LNCaP clone FGC (cell line): ENCODE results near the gene ITIH6.

ENCODE experiments used
- DNase-seq: peaks from one replicate; pipeline ENCODE4 v3.0.0-alpha.2; 2011; ENCODE audit warnings: low read depth
- H3K4me3 ChIP-seq: 2 replicates; pipeline ENCODE4 v1.5.1; 2011; ENCODE audit warnings: mild to moderate bottlenecking, low read depth, low read length, control low read depth
- TF ChIP-seq, protein P1 (sequence below): IDR thresholded peaks from 2 replicates; pipeline ENCODE4 v1.5.1; 2012; ENCODE audit warnings: mild to moderate bottlenecking; ENCODE audit not compliant: control insufficient read depth, insufficient read depth; ENCODE audit errors: extremely low read depth

ITIH6 gene

DNA sequence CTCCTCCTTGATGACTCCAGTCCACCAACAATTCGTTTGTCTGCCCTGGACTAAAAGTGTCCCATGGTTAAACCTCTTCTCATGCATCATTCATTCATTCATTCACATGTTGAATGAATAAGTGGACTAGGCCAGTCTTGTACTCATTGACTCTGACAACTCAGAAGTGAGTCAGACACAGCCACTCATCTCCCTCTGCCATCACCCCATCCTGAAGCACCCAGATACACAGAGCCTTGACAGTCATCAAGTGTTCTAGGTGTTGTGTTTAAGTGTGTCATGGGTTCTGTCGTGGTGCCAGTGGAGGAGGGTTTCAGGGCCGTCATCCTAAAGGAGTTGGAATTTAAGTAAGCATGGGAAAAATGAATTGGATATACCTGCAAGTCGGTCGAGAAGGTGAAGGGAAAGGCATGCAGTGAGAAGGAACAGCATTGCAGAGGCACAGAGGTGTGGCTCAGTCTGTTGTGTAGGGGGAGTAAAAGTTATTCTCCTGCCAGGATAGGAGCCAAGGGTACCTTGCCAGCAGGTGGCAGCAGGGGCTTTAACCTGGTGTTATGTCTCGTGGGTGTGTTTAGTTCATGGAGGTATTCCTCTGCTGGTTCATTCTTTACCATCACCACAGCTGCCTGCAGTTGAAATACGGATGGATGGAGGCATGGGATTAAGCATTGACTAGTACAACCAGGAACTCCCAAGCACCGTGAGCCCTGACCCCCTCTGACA lies 27.8 kb upstream of the ITIH6 start:
- no peak for DNase-seq
- TF ChIP-seq, protein P1, sequence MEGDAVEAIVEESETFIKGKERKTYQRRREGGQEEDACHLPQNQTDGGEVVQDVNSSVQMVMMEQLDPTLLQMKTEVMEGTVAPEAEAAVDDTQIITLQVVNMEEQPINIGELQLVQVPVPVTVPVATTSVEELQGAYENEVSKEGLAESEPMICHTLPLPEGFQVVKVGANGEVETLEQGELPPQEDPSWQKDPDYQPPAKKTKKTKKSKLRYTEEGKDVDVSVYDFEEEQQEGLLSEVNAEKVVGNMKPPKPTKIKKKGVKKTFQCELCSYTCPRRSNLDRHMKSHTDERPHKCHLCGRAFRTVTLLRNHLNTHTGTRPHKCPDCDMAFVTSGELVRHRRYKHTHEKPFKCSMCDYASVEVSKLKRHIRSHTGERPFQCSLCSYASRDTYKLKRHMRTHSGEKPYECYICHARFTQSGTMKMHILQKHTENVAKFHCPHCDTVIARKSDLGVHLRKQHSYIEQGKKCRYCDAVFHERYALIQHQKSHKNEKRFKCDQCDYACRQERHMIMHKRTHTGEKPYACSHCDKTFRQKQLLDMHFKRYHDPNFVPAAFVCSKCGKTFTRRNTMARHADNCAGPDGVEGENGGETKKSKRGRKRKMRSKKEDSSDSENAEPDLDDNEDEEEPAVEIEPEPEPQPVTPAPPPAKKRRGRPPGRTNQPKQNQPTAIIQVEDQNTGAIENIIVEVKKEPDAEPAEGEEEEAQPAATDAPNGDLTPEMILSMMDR, result no peak
- no peak overlapping the region for H3K4me3 ChIP-seq

DNA sequence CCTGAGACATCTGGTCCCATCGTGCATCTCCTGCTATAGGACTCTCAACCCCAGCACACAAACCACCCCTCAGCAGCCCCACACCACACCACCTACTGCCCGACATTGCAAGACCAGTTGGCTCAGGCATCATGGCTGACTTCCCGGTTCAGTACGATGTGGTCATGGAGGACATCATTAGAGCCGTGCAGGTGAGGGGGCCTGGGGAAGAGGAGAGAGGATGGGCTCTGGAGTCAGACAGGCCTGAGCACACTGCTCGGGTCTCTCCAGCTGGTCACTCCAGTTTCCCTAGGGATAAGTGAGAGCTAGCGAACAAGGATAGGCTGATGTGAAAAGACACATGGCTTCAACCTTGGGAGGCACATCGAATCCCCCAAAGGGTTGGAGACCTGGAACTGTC lies 26.7 kb upstream of the ITIH6 start:
- no peak overlapping the region for H3K4me3 ChIP-seq
- TF ChIP-seq, protein P1, result no peak
- DNase-seq, result no peak

DNA sequence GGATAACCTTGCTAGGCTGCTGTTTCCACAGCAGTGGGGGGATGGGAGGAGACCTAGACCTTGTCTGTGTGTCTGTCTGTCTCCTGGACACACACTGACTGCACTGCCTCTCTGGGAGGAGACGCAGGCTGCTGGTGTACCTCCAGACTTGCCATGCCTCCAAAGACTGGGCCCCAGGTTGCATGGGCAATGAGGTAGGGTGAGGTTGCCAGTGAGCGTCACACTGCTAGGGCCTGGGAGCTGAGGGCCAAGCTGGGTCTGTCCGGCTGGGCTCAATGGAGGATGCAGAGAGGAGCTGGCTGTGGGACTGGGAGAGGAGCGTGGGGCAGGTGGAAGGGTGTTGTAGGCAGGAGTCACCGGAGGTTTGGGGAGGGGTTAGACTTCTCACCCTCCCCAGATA lies 26.1 kb upstream of the ITIH6 start:
- H3K4me3 ChIP-seq, result no peak overlapping the region
- TF ChIP-seq, protein P1, result no peak
- no peak for DNase-seq

DNA sequence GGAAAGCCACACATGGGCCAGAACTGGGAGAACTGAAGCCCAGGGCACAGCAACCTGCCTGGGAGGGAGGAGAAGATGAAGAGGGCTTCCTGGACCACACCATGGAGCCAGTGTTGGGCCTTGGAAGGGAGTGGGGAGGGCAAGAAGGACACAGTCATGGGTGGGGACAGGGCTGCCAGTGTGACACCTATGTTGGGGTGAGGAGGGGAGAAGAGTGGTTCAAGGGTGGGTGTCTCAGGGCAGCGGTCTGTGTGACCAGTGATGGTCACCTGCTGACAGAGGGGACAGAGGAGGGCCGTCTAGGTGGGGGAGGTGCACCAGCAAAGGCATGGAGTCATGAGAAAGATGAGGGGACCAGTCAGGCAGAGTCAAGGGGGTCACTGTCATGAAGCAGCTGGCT lies 23.3 kb upstream of the ITIH6 start:
- H3K4me3 ChIP-seq, result no peak overlapping the region
- no peak for DNase-seq
- TF ChIP-seq, protein P1, result no peak

DNA sequence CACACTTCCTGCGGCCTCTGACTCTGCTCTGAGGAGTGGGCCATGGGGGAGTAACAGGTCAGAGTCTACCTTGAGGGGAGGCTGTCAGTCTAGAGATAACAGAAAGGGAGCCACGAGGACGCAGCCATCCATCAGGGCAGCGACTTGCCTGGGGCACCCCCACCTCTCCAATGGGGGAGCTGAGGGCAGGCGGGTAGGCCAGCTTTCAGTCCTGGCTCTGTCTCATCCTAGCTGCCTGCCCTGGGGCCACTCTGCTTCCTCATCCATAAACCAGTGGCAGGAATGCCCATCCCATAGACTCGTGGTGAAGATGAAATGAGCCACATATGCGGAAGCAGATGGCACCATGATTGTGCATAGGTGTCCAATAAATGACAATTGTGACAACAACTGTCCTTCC lies 22.7 kb upstream of the ITIH6 start:
- TF ChIP-seq, protein P1, result no peak
- no peak for DNase-seq

DNA sequence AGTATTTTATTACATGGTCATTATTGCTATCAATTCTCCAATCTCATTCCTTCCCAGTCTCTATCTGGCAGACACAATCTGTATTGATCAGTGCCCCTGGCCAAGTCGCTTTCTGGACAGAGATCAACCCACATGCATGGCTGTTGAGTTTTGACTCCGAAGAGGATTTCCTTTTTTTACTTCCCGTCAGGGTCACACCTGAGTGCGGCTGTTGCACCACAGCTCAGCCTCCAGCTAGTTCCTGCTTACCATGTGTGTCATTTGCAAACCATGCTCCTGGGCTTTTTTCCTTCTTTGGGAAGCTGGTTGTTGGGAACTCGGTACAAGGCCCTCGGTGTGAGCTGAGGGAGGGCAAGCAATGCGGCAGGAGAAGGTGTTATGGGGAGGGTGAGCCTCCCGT lies 21.1 kb upstream of the ITIH6 start:
- H3K4me3 ChIP-seq, result no peak overlapping the region
- TF ChIP-seq, protein P1, result no peak
- no peak for DNase-seq

More for the DNA sequence above, 22.7 kb upstream of the ITIH6 start:
- no peak overlapping the region for H3K4me3 ChIP-seq

DNA sequence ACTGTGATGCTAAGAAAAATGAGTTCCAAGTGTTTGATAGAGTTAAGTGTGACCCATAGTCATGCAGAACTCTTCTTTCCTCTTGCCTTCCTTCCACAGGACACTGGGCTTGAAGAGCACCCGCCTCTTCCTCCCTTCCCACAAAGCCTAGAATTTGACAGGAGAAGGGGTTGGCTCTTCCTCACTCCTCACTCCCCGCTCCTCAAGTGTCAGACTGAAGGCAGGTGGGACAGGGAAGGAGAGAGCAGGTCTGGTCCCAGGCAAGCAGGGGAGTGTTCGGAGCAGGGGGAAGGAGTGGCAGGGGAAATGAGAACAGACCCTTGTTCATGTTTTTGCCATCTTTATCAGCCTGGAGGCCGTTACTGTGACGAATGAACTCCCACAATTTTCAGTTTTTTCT lies 20.2 kb upstream of the ITIH6 start:
- H3K4me3 ChIP-seq, result no peak overlapping the region
- TF ChIP-seq, protein P1, result no peak
- DNase-seq, result no peak
